GM19240 (cell line): Measurements from ENCODE around the gene POTEI.
"Not testable (repeated sequence)": the region's sequence is repeated elsewhere in the genome, so short reads cannot be mapped to it uniquely, and the experiment has no call there.

Experiments
- DNase-seq: peaks from one replicate; pipeline ENCODE4 v3.0.0; 2011; ENCODE audit warnings: low spot score; ENCODE audit not compliant: insufficient read length

The POTEI gene

GRCh38 chr2:130491073-130491472 is 18.1 kb downstream of the POTEI start:
- DNase-seq: not testable (repeated sequence)

DNA sequence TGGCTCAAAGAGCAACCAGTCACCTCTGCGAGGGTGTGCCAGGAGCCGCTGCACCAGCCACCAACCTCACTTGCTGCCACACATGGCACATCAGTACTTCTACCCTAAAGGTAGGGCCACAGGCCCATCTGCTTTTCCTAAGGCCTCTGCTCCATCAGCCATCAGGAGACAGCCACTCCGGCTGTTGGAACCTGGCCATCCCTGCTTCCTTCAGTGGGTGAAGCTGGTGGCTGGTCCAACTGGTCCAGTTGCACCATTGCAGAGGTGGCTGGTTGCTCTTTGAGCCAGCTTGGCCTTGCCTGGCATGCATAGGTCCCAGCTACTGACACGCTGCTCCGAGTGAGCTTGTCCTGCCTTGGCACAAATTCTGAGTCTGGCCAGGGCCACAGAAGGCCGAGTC is 53.7 kb downstream of the POTEI start:
- DNase-seq: not testable (repeated sequence)

- not testable (repeated sequence) for DNase-seq
Observed at GRCh38 chr2:130454712-130455083, 54.4 kb downstream of the POTEI start.

DNA sequence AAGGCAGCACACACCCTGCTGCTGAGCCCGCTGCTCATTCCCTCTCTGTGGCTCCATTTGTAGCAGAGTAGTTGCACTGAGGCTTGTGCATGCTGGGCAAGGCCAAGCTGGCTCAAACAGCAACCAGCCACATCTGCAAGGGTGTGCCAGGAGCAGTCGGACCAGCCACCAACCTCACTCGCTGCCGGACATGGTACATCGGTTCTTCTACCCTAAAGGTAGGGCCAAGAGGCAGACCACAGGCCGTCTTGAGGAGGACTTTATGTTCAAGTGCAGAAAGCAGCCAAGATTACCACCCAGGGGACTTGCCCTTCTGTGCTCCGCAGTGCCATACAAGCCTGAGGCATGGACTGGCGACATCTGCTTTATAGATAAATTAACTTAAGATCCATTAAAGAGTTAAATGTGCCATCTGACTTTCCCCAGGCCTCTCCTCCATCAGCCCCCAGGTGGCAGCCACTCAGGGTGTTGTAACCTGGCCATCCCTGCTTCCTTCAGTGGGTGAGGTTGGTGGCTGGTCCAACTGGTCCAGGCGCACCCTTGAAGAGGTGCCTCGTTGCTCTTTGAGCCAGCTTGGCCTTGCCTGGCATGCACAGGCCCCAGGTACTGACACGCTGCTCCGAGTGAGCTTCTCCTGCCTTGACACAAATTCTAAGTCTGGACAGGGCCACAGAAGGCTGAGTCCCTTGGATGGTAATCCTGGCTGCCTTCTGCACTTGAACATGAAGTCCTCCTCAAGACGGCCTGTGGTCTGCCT is 55.0 kb downstream of the POTEI start:
- DNase-seq: not testable (repeated sequence)

GRCh38 chr2:130452897-130453296 is 56.2 kb downstream of the POTEI start:
- not testable (repeated sequence) for DNase-seq

DNA sequence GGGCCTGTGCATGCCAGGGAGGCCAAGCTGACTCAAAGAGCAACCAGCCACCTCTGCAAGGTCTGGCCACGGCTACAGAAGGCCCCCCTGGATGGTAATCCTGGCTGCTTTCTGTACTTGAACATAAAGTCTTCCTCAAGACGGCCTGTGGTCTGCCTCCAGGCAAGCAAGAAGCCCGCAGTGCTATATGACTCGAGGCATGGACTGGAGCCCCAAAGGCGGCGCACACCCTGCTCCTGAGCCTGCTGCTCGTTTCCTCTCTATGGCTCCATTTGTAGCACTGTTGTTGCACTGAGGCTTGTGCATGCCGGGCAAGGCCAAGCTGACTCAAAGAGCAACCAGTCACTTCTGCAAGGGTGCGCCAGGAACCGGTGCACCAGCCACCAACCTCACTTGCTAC is 57.3 kb downstream of the POTEI start:
- DNase-seq: not testable (repeated sequence)

GRCh38 chr2:130451278-130451677 is 57.9 kb downstream of the POTEI start:
- DNase-seq: not testable (repeated sequence)

DNA sequence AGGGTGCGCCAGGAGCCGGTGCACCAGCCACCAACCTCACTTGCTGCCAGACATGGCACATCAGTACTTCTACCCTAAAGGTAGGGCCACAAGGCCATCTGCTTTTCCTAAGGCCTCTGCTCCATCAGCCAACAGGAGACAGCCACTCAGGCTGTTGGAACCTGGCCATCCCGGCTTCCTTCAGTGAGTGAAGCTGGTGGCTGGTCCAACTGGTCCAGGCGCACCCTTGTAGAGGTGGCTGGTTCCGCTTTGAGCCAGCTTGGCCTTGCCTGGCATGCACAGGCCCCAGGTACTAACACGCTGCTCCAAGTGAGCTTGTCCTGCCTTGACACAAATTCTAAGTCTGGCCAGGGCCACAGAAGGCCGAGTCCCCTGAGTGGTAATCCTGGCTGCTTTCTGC is 58.8 kb downstream of the POTEI start:
- DNase-seq: not testable (repeated sequence)

DNA sequence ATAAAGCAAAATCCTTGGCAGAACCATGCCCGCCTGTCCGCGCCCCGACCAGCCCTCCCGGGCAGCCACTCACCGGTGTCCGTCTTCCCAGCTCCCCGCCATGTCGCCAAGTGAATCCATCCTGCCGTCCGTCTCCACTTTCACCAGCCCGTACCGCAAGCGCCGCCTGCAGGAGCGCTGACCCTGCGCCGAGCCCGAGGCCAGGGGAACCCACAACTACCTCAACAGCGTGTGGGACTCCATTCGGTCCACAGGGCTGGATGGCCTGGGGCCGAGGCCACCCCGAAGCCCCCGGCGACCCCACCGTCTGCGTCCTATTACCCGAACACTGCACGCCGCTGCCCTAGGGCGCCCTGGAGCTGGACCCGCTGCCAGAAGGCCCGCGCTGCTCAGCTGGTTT is 81.5 kb downstream of the POTEI start:
- DNase-seq: not testable (repeated sequence)

DNA sequence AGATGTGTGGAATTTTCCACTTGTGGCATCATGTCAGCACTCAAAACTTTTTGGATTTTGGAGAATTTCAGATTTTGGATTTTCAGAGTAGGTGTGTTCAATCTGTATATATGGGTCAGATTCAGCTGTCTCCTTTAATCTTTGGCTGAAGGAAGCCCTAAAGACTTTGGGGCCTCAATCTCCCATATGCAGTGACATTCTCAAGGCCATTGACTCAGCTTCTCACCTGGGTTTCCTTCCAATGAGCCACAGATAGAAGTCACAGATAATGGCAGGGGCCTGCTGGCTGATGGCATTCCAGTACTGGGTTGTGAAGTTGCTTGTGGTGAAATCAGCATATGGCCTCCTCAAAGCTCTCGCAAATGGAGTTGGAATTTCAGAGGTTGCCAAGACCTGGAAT is 90.3 kb downstream of the POTEI start:
- not testable (repeated sequence) for DNase-seq

GRCh38 chr2:130416693-130417092 is 92.4 kb downstream of the POTEI start:
- not testable (repeated sequence) for DNase-seq
